Measurements from ENCODE around the gene CALCR. TPM values are rescaled to one million over a fixed set of nuclear protein-coding genes. Genes with fewer than 3 reads are reported as not detected.
A peak's percentile ranks its signal among the peaks of the same experiment; 100 is the strongest.

The CALCR gene
- total RNA-seq, 4 donors from 2014 or later, result not detected

DNA sequence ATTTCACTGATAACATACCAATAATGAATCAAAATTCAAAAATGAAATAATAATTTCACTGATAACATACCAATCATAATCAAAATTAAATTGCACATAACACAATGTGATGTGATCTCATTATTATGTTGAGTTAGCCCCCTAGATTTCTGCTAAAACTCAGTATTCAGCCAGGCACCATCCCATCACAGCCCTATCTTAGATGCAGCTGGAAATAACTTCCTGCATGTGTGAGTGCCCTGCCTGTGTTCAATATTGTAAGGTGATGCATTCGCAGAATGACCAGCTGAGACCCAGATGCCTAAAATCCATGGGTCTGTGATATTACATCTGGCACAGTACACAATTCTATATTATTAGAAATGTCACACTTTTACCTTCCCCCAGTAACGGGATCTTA lies 142.4 kb downstream of the CALCR start:
- no peaks in the 10 kb centered on the region for H3K27me3 ChIP-seq
- no peak for DNase-seq
- H3K9me3 ChIP-seq, result no peaks in the 10 kb centered on the region
- no peak overlapping the region for H3K27ac ChIP-seq
- TF ChIP-seq CTCF (IDR thresholded peaks at IDR 0.05) (no peak), POLR2A (IDR thresholded peaks at IDR 0.05) (no peak)
- no peak overlapping the region for H3K4me3 ChIP-seq
- H3K4me1 ChIP-seq, result no peaks in the 10 kb centered on the region
- H3K36me3 ChIP-seq, result no peaks in the 10 kb centered on the region

GRCh38 chr7:93430917-93431588 lies 143.5 kb downstream of the CALCR start:
- Histone ChIP-seq H3K4me1 (no peaks in the 10 kb centered on the region), H3K27me3 (no peaks in the 10 kb centered on the region), H3K27ac (peak overlapping the region in 1 of 4 donors; percentile 8), H3K4me3 (no peak overlapping the region), H3K9me3 (no peaks in the 10 kb centered on the region), H3K36me3 (no peaks in the 10 kb centered on the region)
- DNase-seq, result peak in 1 of 3 donors; percentile 24
- no peak for TF ChIP-seq CTCF (IDR thresholded peaks at IDR 0.05)
- TF ChIP-seq POLR2A (IDR thresholded peaks at IDR 0.05), result no peak

GRCh38 chr7:93429563-93429962 lies 145.0 kb downstream of the CALCR start:
- H3K4me3 ChIP-seq, result no peak overlapping the region
- no peaks in the 10 kb centered on the region for H3K27me3 ChIP-seq
- H3K27ac ChIP-seq, result no peak overlapping the region
- DNase-seq, result no peak
- no peaks in the 10 kb centered on the region for H3K9me3 ChIP-seq
- no peaks in the 10 kb centered on the region for H3K36me3 ChIP-seq
- TF ChIP-seq CTCF (IDR thresholded peaks at IDR 0.05) (no peak), POLR2A (IDR thresholded peaks at IDR 0.05) (no peak)
- H3K4me1 ChIP-seq, result no peaks in the 10 kb centered on the region

GRCh38 chr7:93427107-93427506 lies 147.4 kb downstream of the CALCR start:
- Histone ChIP-seq H3K36me3 (no peaks in the 10 kb centered on the region), H3K27ac (no peak overlapping the region), H3K9me3 (no peaks in the 10 kb centered on the region), H3K27me3 (no peaks in the 10 kb centered on the region), H3K4me1 (no peaks in the 10 kb centered on the region), H3K4me3 (no peak overlapping the region)
- no peak for DNase-seq
- TF ChIP-seq CTCF (IDR thresholded peaks at IDR 0.05) (no peak), POLR2A (IDR thresholded peaks at IDR 0.05) (no peak)

GRCh38 chr7:93426155-93426696 lies 148.3 kb downstream of the CALCR start:
- H3K4me3 ChIP-seq, result no peak overlapping the region
- no peaks in the 10 kb centered on the region for H3K27me3 ChIP-seq
- TF ChIP-seq CTCF (IDR thresholded peaks at IDR 0.05), result no peak
- no peak for TF ChIP-seq POLR2A (IDR thresholded peaks at IDR 0.05)
- no peaks in the 10 kb centered on the region for H3K36me3 ChIP-seq
- DNase-seq, result no peak
- no peaks in the 10 kb centered on the region for H3K4me1 ChIP-seq
- no peaks in the 10 kb centered on the region for H3K9me3 ChIP-seq
- no peak overlapping the region for H3K27ac ChIP-seq
